ENCODE measurements around the gene BASP1.

BASP1 gene

GRCh38 chr5:17235731-17236330, 18.4 kb downstream of the BASP1 start:
- Histone ChIP-seq H3K4me3 (ENCODE audit: severe bottlenecking) (no peak overlapping the region), H3K9me3 (ENCODE audit: severe bottlenecking) (no peaks in the 10 kb centered on the region), H3K27ac (ENCODE audit: poor library complexity, severe bottlenecking) (peak overlapping the region; percentile 91), H3K27me3 (ENCODE audit: insufficient read depth, poor library complexity, severe bottlenecking) (no peaks in the 10 kb centered on the region), H3K36me3 (ENCODE audit: low read depth) (peaks cover 35% of the 10 kb centered on the region), H3K4me1 (ENCODE audit: insufficient read depth, poor library complexity, severe bottlenecking) (peaks cover 46% of the 10 kb centered on the region)
- ATAC-seq (ENCODE audit: low read depth) (0 out of 3 replicates have a peak, but pooled peaks have one; percentile 34), DNase-seq (ENCODE audit: low spot score) (no peak)
- TF ChIP-seq, protein P1, sequence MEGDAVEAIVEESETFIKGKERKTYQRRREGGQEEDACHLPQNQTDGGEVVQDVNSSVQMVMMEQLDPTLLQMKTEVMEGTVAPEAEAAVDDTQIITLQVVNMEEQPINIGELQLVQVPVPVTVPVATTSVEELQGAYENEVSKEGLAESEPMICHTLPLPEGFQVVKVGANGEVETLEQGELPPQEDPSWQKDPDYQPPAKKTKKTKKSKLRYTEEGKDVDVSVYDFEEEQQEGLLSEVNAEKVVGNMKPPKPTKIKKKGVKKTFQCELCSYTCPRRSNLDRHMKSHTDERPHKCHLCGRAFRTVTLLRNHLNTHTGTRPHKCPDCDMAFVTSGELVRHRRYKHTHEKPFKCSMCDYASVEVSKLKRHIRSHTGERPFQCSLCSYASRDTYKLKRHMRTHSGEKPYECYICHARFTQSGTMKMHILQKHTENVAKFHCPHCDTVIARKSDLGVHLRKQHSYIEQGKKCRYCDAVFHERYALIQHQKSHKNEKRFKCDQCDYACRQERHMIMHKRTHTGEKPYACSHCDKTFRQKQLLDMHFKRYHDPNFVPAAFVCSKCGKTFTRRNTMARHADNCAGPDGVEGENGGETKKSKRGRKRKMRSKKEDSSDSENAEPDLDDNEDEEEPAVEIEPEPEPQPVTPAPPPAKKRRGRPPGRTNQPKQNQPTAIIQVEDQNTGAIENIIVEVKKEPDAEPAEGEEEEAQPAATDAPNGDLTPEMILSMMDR (IDR thresholded peaks at IDR 0.05; ENCODE audit: poor library complexity, severe bottlenecking), result no peak

- no peak for DNase-seq (ENCODE audit: low spot score)
- peaks cover 27% of the 10 kb centered on the region for H3K36me3 ChIP-seq (ENCODE audit: low read depth)
- peaks cover 36% of the 10 kb centered on the region for H3K4me1 ChIP-seq (ENCODE audit: insufficient read depth, poor library complexity, severe bottlenecking)
- no peaks in the 10 kb centered on the region for H3K27me3 ChIP-seq (ENCODE audit: insufficient read depth, poor library complexity, severe bottlenecking)
- ATAC-seq (ENCODE audit: low read depth), result peak; percentile 89
- no peak overlapping the region for H3K4me3 ChIP-seq (ENCODE audit: severe bottlenecking)
- H3K27ac ChIP-seq (ENCODE audit: poor library complexity, severe bottlenecking), result peak overlapping the region; percentile 91
- TF ChIP-seq, protein P1 (IDR thresholded peaks at IDR 0.05; ENCODE audit: poor library complexity, severe bottlenecking), result no peak
- no peaks in the 10 kb centered on the region for H3K9me3 ChIP-seq (ENCODE audit: severe bottlenecking)
These were observed 21.1 kb downstream of the BASP1 start for GRCh38 chr5:17238521-17239041.

DNA sequence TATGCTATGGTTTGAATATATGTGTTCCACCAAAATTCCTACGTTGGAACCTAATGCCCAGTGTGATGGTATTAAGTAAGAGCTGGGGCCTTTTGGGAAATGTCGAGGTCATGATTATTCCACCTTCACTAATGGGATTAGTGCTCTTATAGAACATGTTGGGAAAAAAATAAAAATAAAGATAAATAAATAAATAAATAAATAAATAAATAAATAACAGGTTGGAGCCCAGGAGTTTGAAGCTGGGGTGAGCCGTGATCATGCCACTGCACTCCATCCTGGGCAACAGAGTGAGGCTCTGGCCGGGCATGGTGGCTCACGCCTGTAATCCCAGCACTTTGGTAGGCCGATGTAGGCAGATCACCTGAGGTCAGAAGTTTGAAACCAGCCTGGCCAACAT, 22.5 kb downstream of the BASP1 start:
- H3K36me3 ChIP-seq (ENCODE audit: low read depth), result peaks cover 27% of the 10 kb centered on the region
- DNase-seq (ENCODE audit: low spot score) (no peak), ATAC-seq (ENCODE audit: low read depth) (no peak)
- peaks cover 36% of the 10 kb centered on the region for H3K4me1 ChIP-seq (ENCODE audit: insufficient read depth, poor library complexity, severe bottlenecking)
- H3K4me3 ChIP-seq (ENCODE audit: severe bottlenecking), result no peak overlapping the region
- no peaks in the 10 kb centered on the region for H3K9me3 ChIP-seq (ENCODE audit: severe bottlenecking)
- H3K27me3 ChIP-seq (ENCODE audit: insufficient read depth, poor library complexity, severe bottlenecking), result no peaks in the 10 kb centered on the region
- TF ChIP-seq, protein P1 (IDR thresholded peaks at IDR 0.05; ENCODE audit: poor library complexity, severe bottlenecking), result no peak
- H3K27ac ChIP-seq (ENCODE audit: poor library complexity, severe bottlenecking), result peak overlapping the region; percentile 91

DNA sequence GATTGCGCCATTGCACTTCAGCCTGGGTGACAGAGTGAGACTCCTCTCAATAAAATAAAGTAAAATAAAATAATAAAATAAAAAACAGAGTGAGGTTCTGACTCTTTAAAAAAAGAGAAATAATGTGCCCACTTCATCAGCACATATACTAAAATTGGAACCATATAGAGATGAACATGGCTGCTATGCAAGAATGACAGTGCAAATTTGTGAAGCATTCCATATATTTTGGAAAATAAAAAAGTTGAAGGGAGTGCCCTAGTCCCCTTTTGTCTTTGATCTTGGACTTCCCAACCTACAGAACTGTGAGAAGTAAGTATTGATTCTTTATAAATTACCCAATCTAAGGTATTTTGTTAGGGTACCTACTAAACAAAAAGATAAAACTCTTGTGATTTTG, 23.1 kb downstream of the BASP1 start:
- Histone ChIP-seq H3K4me3 (ENCODE audit: severe bottlenecking) (no peak overlapping the region), H3K27me3 (ENCODE audit: insufficient read depth, poor library complexity, severe bottlenecking) (no peaks in the 10 kb centered on the region), H3K36me3 (ENCODE audit: low read depth) (peaks cover 27% of the 10 kb centered on the region), H3K4me1 (ENCODE audit: insufficient read depth, poor library complexity, severe bottlenecking) (peaks cover 34% of the 10 kb centered on the region), H3K9me3 (ENCODE audit: severe bottlenecking) (no peaks in the 10 kb centered on the region), H3K27ac (ENCODE audit: poor library complexity, severe bottlenecking) (peak overlapping the region; percentile 91)
- no peak for DNase-seq (ENCODE audit: low spot score)
- ATAC-seq (ENCODE audit: low read depth), result no peak
- TF ChIP-seq, protein P1 (IDR thresholded peaks at IDR 0.05; ENCODE audit: poor library complexity, severe bottlenecking), result no peak

GRCh38 chr5:17241635-17242034, 24.2 kb downstream of the BASP1 start:
- no peak for DNase-seq (ENCODE audit: low spot score)
- Histone ChIP-seq H3K9me3 (ENCODE audit: severe bottlenecking) (no peaks in the 10 kb centered on the region), H3K27ac (ENCODE audit: poor library complexity, severe bottlenecking) (no peak overlapping the region), H3K4me1 (ENCODE audit: insufficient read depth, poor library complexity, severe bottlenecking) (peaks cover 27% of the 10 kb centered on the region), H3K4me3 (ENCODE audit: severe bottlenecking) (no peak overlapping the region), H3K27me3 (ENCODE audit: insufficient read depth, poor library complexity, severe bottlenecking) (no peaks in the 10 kb centered on the region), H3K36me3 (ENCODE audit: low read depth) (peaks cover 27% of the 10 kb centered on the region)
- ATAC-seq (ENCODE audit: low read depth), result no peak
- TF ChIP-seq, protein P1 (IDR thresholded peaks at IDR 0.05; ENCODE audit: poor library complexity, severe bottlenecking), result no peak
